Non-pigmented ciliary epithelial cell (primary cell): ENCODE data around the gene PLXND1.
"Not testable (repeated sequence)": the region's sequence is repeated elsewhere in the genome, so short reads cannot be mapped to it uniquely, and the experiment has no call there.

Experiments used
- DNase-seq: peaks from one replicate; pipeline ENCODE4 v3.0.0-alpha.2; 2010; ENCODE audit warnings: low read depth

PLXND1 gene

GRCh38 chr3:129606636-129607390, at the start of gene PLXND1:
Gene PLXND1 (minus strand): TSS chr3:129606676. CDS start chr3:129606639, 37 bp downstream.
- no peak for DNase-seq

GRCh38 chr3:129655291-129655700, 48.8 kb upstream of the PLXND1 start:
- DNase-seq: no peak

GRCh38 chr3:129654131-129654530, 47.7 kb upstream of the PLXND1 start:
- peak; percentile 52 for DNase-seq

GRCh38 chr3:129653019-129653418, 46.5 kb upstream of the PLXND1 start:
- no peak for DNase-seq

- DNase-seq: peak; percentile 71
These were observed 45.1 kb upstream of the PLXND1 start for GRCh38 chr3:129651435-129652202.

GRCh38 chr3:129650256-129650872, 43.9 kb upstream of the PLXND1 start:
- DNase-seq: peak; percentile 69

- DNase-seq: no peak
These were observed 41.9 kb upstream of the PLXND1 start for GRCh38 chr3:129648391-129648790.

- DNase-seq: no peak
These were observed 38.8 kb upstream of the PLXND1 start for GRCh38 chr3:129645286-129645685.

GRCh38 chr3:129644836-129645235, 38.4 kb upstream of the PLXND1 start:
- no peak for DNase-seq

- not testable (repeated sequence) for DNase-seq
These were observed 35.2 kb upstream of the PLXND1 start for GRCh38 chr3:129641567-129642260.

GRCh38 chr3:129640985-129641384, 34.5 kb upstream of the PLXND1 start:
- not testable (repeated sequence) for DNase-seq

- DNase-seq: no peak
These were observed 32.0 kb upstream of the PLXND1 start for GRCh38 chr3:129638481-129638880.

GRCh38 chr3:129636082-129636481, 29.6 kb upstream of the PLXND1 start:
- DNase-seq: no peak

GRCh38 chr3:129635656-129636055, 29.2 kb upstream of the PLXND1 start:
- DNase-seq: no peak

GRCh38 chr3:129633751-129634481, 27.4 kb upstream of the PLXND1 start:
- DNase-seq: no peak

GRCh38 chr3:129632977-129633376, 26.5 kb upstream of the PLXND1 start:
- DNase-seq: no peak

GRCh38 chr3:129632556-129632955, 26.1 kb upstream of the PLXND1 start:
- DNase-seq: no peak

GRCh38 chr3:129632056-129632455, 25.6 kb upstream of the PLXND1 start:
- DNase-seq: no peak

- DNase-seq: no peak
These were observed 22.5 kb upstream of the PLXND1 start for GRCh38 chr3:129629011-129629410.

- DNase-seq: no peak
These were observed 21.7 kb upstream of the PLXND1 start for GRCh38 chr3:129628169-129628522.

- DNase-seq: no peak
These were observed 21.1 kb upstream of the PLXND1 start for GRCh38 chr3:129627350-129628168.
